NCI-H2029 (cell line): ENCODE results near the gene JADE3.
A peak's percentile ranks its signal among the peaks of the same experiment; 100 is the strongest.

Experiments
- DNase-seq: peaks from one replicate; lab custom pipeline; 2025; lab: John Stamatoyannopoulos, UW

Gene JADE3

GRCh38 chrX:46912098-46912602 is at the start of gene JADE3:
JADE3 (plus strand) TSS chrX:46912421; CDS start chrX:46984895, 72,474 bp downstream.
- peak; percentile 51 for DNase-seq

- DNase-seq, result no peak
Observed at GRCh38 chrX:46863072-46863471, 49.1 kb upstream of the JADE3 start.

GRCh38 chrX:46864606-46865005 is 47.6 kb upstream of the JADE3 start:
- no peak for DNase-seq

- DNase-seq, result no peak
Observed at GRCh38 chrX:46865281-46865680, 46.9 kb upstream of the JADE3 start.

- DNase-seq, result no peak
Observed at GRCh38 chrX:46866726-46867125, 45.5 kb upstream of the JADE3 start.

GRCh38 chrX:46873746-46874145 is 38.5 kb upstream of the JADE3 start:
- DNase-seq, result no peak

- DNase-seq, result no peak
Observed at GRCh38 chrX:46876901-46877300, 35.3 kb upstream of the JADE3 start.

- DNase-seq, result no peak
Observed at GRCh38 chrX:46882266-46882665, 30.0 kb upstream of the JADE3 start.

GRCh38 chrX:46884799-46885198 is 27.4 kb upstream of the JADE3 start:
- no peak for DNase-seq

GRCh38 chrX:46898207-46898606 is 14.0 kb upstream of the JADE3 start:
- DNase-seq, result no peak

GRCh38 chrX:46903458-46904242 is 8.6 kb upstream of the JADE3 start:
- peak; percentile 46 for DNase-seq

- DNase-seq, result no peak
Observed at GRCh38 chrX:46904626-46905025, 7.6 kb upstream of the JADE3 start.

GRCh38 chrX:46910415-46910814 is 1.8 kb upstream of the JADE3 start:
- no peak for DNase-seq

GRCh38 chrX:46912603-46913491 is 626 bp downstream of the JADE3 start:
- DNase-seq, result no peak

GRCh38 chrX:46913667-46914066 is 1.4 kb downstream of the JADE3 start:
- DNase-seq, result no peak

GRCh38 chrX:46916273-46916672 is 4.1 kb downstream of the JADE3 start:
- DNase-seq, result no peak

GRCh38 chrX:46917622-46918021 is 5.4 kb downstream of the JADE3 start:
- DNase-seq, result no peak

- no peak for DNase-seq
Observed at GRCh38 chrX:46918434-46918833, 6.2 kb downstream of the JADE3 start.

- DNase-seq, result no peak
Observed at GRCh38 chrX:46920235-46920634, 8.0 kb downstream of the JADE3 start.

- no peak for DNase-seq
Observed at GRCh38 chrX:46922611-46923010, 10.4 kb downstream of the JADE3 start.

- no peak for DNase-seq
Observed at GRCh38 chrX:46927718-46928117, 15.5 kb downstream of the JADE3 start.

GRCh38 chrX:46929439-46930261 is 17.4 kb downstream of the JADE3 start:
- DNase-seq, result no peak
